Psoas muscle (tissue), 8 donors: ENCODE results near the gene DNM3. TPM values are rescaled to one million over a fixed set of nuclear protein-coding genes. Genes with fewer than 3 reads are reported as not detected.

ENCODE experiments used
- ATAC-seq, 4 donors: fragments of 200-7000 bp; cut with Tn5 transposase; one replicate each; pipeline ENCODE4 v1.9.1; 2020; ENCODE audit warnings: moderate library complexity in 3 of 4, mild to moderate bottlenecking in 2 of 4
- DNase-seq, 2 donors: peaks; one replicate each; pipeline ENCODE4 v3.0.0-alpha.2; 2020
- H3K27ac ChIP-seq: fragments of 200-600 bp; one replicate; pipeline ENCODE4 v1.8.0; 2022
- H3K27me3 ChIP-seq, 3 donors: fragments of 200-600 bp in 1 of 3; one replicate each; pipeline versions ENCODE4 v1.6.1 to v1.8.0; 2013 to 2022; ENCODE audit warnings: low read length in 2 of 3, mild to moderate bottlenecking in 2 of 3, moderate library complexity in 1 of 3; ENCODE audit not compliant: insufficient read depth in 3 of 3
- H3K36me3 ChIP-seq, 2 donors: fragments of 200-600 bp in 1 of 2; one replicate each; pipeline versions ENCODE4 v1.6.1 to v1.8.0; 2013 to 2022; ENCODE audit warnings: low read depth in 1 of 2, mild to moderate bottlenecking in 1 of 2, moderate library complexity in 1 of 2; ENCODE audit not compliant: insufficient read depth in 1 of 2
- H3K4me1 ChIP-seq: fragments of 200-600 bp; one replicate; pipeline ENCODE4 v1.8.0; 2022
- H3K4me3 ChIP-seq: fragments of 200-600 bp; one replicate; pipeline ENCODE4 v1.8.0; 2022; ENCODE audit warnings: mild to moderate bottlenecking
- H3K9me3 ChIP-seq: fragments of 200-600 bp; one replicate; pipeline ENCODE4 v1.8.0; 2022
- WGBS, 3 donors: extraction: QIAGEN DNeasy Blood & Tissue Kit; methylation state at CpG; one replicate each; pipeline versions ENCODE4 v1.1.6 to v1.1.7; 2013; 5-methylcytosine and 5-hydroxymethylcytosine counted together
- intact Hi-C, 2 donors: fragments of 100-400 bp; cut with DNase I; formaldehyde crosslinking; loops; one replicate each; pipeline versions ENCODE4 v1.11.0 to v1.14.2; 2022
- polyA plus RNA-seq, 3 donors: library from polyadenylated mRNA; stranded (reverse); fragments of 200-250 nt; gene quantifications; one replicate each; pipeline ENCODE4 v1.2.3, GENCODE V29; 2013
- total RNA-seq, 4 donors: library from RNA; stranded (reverse); fragmentation: NEBNext Ultra II Directional in 2 of 4; extraction: Animal tissue kit (Norgen Biotek cat#: 25700) in 2 of 4; gene quantifications; one replicate each; pipeline versions ENCODE4 v1.2.1 to v1.2.4, GENCODE V29; 2021 to 2023
- TF ChIP-seq, protein P1 (sequence below): fragments of 200-600 bp; IDR thresholded peaks from one replicate; pipeline ENCODE4 v1.8.0; 2022; ENCODE audit warnings: antibody characterized with exemption
- donor health status: healthy with polysubstance abuse.
- donor health status: DM: no; HTN: no; CAD: no; lungs with moderate emphysema.
- donor health status: Bipolar disorder and iron deficiency.
- donor health status: healthy.
- donor health status: DM: yes; HTN: yes; CAD: no.
- donor health status: DM: no; HTN: no; CAD: no.
- donor health status: DM: no; HTN: no; CAD: no.
- donor health status: DM: yes; HTN: yes; CAD: no.

The DNM3 gene
- total and polyA plus RNA-seq, 7 donors = 0.31 to 1.0 (median 0.77) TPM

DNA sequence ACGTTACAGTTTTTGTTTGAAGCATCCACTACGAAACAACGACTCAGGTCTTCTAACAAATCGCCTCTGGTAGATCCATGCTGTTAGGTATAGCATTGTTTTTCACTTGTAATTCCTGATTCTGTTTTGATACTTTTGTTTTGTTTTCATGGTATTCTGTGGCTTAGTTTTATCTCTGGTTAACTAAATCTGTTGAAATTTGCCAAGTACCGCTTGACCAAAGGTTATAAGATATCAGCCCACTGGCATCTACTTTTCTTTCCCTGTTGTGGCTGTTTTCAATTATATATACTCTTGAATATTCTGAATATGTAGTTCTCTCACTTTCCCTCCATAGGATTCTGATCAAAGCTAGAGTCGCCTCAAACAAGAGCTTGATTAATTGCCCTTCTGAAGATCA lies 304.4 kb downstream of the DNM3 start:
- Histone ChIP-seq H3K9me3 (no peaks in the 10 kb centered on the region), H3K4me1 (no peaks in the 10 kb centered on the region), H3K4me3 (peak overlapping the region; percentile 64), H3K27ac (peak overlapping the region; percentile 65), H3K27me3 (peaks cover 0 to 6% (median 0%) of the 10 kb centered on the region in 3 donors), H3K36me3 (no peaks in the 10 kb centered on the region)
- intact Hi-C loops = no loop called here
- TF ChIP-seq, protein P1, sequence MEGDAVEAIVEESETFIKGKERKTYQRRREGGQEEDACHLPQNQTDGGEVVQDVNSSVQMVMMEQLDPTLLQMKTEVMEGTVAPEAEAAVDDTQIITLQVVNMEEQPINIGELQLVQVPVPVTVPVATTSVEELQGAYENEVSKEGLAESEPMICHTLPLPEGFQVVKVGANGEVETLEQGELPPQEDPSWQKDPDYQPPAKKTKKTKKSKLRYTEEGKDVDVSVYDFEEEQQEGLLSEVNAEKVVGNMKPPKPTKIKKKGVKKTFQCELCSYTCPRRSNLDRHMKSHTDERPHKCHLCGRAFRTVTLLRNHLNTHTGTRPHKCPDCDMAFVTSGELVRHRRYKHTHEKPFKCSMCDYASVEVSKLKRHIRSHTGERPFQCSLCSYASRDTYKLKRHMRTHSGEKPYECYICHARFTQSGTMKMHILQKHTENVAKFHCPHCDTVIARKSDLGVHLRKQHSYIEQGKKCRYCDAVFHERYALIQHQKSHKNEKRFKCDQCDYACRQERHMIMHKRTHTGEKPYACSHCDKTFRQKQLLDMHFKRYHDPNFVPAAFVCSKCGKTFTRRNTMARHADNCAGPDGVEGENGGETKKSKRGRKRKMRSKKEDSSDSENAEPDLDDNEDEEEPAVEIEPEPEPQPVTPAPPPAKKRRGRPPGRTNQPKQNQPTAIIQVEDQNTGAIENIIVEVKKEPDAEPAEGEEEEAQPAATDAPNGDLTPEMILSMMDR = no peak
- DNase-seq (no peak), ATAC-seq (no peak)
- 29 to 37% (median 33%) methylated on average over 6 of the region's 6 CpGs for WGBS, 3 donors

DNA sequence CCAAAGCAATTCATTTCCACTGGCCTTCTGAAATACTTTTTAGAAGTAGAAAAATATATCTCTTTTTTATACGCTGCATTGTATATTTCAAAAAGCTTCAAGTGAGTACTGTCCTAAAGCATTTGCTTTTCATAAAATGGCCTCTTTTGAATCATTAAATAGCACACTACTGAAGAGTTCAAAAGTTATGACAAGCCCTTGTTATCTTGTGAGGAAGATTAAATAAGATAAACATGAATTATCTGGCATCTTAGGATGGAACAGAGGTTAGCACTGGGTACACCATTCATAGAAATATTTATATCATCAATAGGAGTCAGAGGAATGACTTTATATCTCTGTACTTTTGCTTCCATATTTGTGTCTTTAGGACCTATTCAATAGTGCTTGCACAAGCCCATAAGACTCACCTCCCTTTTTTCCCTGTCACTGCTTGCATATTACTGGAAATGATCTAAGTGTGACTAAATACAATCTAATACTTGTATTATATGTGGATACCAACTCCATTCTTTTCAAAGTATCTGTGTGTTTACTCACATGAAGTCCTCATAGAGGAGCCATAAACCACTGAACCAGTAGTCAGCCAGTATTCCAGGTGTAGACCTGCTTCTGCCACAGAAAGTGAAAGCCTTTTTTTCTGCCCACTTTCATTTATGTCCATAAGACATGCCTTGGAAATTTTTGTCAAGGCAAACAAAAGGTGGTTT lies 305.0 kb downstream of the DNM3 start:
- Histone ChIP-seq H3K36me3 (no peaks in the 10 kb centered on the region), H3K27me3 (peaks cover 0 to 6% (median 0%) of the 10 kb centered on the region in 3 donors), H3K4me1 (no peaks in the 10 kb centered on the region), H3K4me3 (no peak overlapping the region), H3K9me3 (no peaks in the 10 kb centered on the region), H3K27ac (peak overlapping the region; percentile 65)
- TF ChIP-seq, protein P1 = no peak
- no peak for DNase-seq
- no peak for ATAC-seq
- intact Hi-C loops = no loop called here
- 98 to 100% (median 100%) methylated on average over 1 of the region's 1 CpG for WGBS, 3 donors

DNA sequence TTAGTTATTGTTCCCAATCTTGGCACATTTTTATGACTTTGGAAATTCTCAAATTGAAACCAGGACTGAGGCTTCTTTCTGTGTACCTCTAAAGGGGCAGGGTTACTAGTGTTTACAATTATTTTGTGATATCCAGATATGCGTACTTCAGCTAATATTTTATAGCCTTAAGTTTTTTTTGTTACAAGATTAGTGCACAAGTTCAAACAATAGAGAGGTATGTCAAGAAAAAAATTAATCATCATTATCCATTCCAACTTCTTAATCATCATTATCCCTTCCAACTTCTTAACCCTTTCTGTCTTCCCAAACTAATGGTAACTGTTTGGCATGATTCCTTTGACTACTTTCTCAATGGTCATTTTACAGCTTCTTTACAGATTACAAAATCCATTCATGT lies 306.2 kb downstream of the DNM3 start:
- 69 to 90% (median 87%) methylated on average over 1 of the region's 1 CpG for WGBS, 3 donors
- DNase-seq (no peak), ATAC-seq (no peak)
- Histone ChIP-seq H3K4me3 (no peak overlapping the region), H3K9me3 (no peaks in the 10 kb centered on the region), H3K4me1 (no peaks in the 10 kb centered on the region), H3K36me3 (no peaks in the 10 kb centered on the region), H3K27ac (no peak overlapping the region), H3K27me3 (peaks cover 0 to 6% (median 0%) of the 10 kb centered on the region in 3 donors)
- TF ChIP-seq, protein P1 = no peak
- intact Hi-C loops = no loop called here

DNA sequence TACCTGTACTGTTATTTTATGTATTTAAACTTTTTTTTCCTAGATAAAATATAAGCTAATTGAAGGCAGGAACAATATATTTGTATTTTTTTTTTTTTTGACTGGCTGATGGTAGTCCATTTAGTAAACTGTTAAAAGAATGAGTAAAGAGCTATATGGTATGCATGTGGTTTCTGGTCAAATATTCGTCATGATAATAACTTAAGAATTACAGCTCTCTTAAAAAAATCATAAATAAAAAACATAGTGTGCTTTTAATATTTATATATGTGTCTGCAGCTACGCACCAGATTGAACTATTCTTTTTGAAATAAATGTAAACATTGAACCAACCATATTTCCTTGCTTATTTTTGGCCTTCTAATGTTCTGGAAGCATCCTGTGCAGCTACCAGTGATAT lies 306.9 kb downstream of the DNM3 start:
- TF ChIP-seq, protein P1 = no peak
- H3K36me3 ChIP-seq = no peaks in the 10 kb centered on the region
- H3K4me3 ChIP-seq = no peak overlapping the region
- H3K9me3 ChIP-seq = no peaks in the 10 kb centered on the region
- peaks cover 0 to 6% (median 0%) of the 10 kb centered on the region in 3 donors for H3K27me3 ChIP-seq
- no peak for ATAC-seq
- no peak for DNase-seq
- H3K4me1 ChIP-seq = no peaks in the 10 kb centered on the region
- intact Hi-C loops = no loop called here
- no peak overlapping the region for H3K27ac ChIP-seq
- 88 to 93% (median 93%) methylated on average over 2 of the region's 2 CpGs for WGBS, 3 donors

DNA sequence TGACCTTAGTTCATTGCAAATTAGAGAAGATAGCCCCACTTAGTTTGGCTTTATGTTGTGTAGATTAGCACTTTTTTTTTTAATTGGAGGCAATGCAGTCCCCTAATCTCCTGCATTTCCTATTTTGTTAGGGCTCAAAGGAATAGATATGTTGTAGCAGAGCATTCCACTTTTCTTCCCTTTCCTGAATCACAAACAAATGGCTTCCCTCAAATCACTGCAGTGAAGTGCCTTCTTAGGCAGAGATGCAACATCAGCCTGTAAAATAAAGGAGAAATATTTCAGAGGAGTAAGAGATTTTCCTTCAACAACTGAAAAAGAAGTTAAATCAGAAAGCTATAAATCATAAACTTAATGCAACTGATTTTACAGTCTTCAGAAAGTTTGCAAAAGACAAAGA lies 307.4 kb downstream of the DNM3 start:
- ATAC-seq (no peak), DNase-seq (no peak)
- no peaks in the 10 kb centered on the region for H3K4me1 ChIP-seq
- no peaks in the 10 kb centered on the region for H3K9me3 ChIP-seq
- TF ChIP-seq, protein P1 = no peak
- no peaks in the 10 kb centered on the region for H3K36me3 ChIP-seq
- peaks cover 0 to 6% (median 0%) of the 10 kb centered on the region in 3 donors for H3K27me3 ChIP-seq
- no peak overlapping the region for H3K4me3 ChIP-seq
- H3K27ac ChIP-seq = no peak overlapping the region
- intact Hi-C loops = no loop called here
